CD4-positive, alpha-beta T cell treated with Interleukin-17A for 1 hour (primary cell): ENCODE measurements around the gene DUOX2.
"Not testable (repeated sequence)": the region's sequence is repeated elsewhere in the genome, so short reads cannot be mapped to it uniquely, and the experiment has no call there.

Experiments used
- DNase-seq: peaks from one replicate; pipeline ENCODE4 v3.0.0-alpha.2; 2020

Gene DUOX2

GRCh38 chr15:45097466-45097865 is 16.5 kb downstream of the DUOX2 start:
- DNase-seq = no peak

GRCh38 chr15:45095661-45096060 is 18.3 kb downstream of the DUOX2 start:
- DNase-seq = no peak

- no peak for DNase-seq
Observed at GRCh38 chr15:45094358-45094730, 19.6 kb downstream of the DUOX2 start.

GRCh38 chr15:45093622-45094357 is 20.2 kb downstream of the DUOX2 start:
- no peak for DNase-seq

GRCh38 chr15:45093013-45093412 is 21.0 kb downstream of the DUOX2 start:
- DNase-seq = no peak

GRCh38 chr15:45091576-45091975 is 22.4 kb downstream of the DUOX2 start:
- no peak for DNase-seq

- DNase-seq = no peak
Observed at GRCh38 chr15:45091161-45091560, 22.8 kb downstream of the DUOX2 start.

- no peak for DNase-seq
Observed at GRCh38 chr15:45089712-45090373, 24.1 kb downstream of the DUOX2 start.

GRCh38 chr15:45088801-45089711 is 24.9 kb downstream of the DUOX2 start:
- no peak for DNase-seq

- DNase-seq = no peak
Observed at GRCh38 chr15:45087513-45087912, 26.5 kb downstream of the DUOX2 start.

GRCh38 chr15:45084163-45084562 is 29.8 kb downstream of the DUOX2 start:
- DNase-seq = no peak

GRCh38 chr15:45083223-45083622 is 30.7 kb downstream of the DUOX2 start:
- DNase-seq = no peak

GRCh38 chr15:45082412-45082811 is 31.6 kb downstream of the DUOX2 start:
- not testable (repeated sequence) for DNase-seq

GRCh38 chr15:45080593-45080992 is 33.4 kb downstream of the DUOX2 start:
- DNase-seq = not testable (repeated sequence)

- DNase-seq = not testable (repeated sequence)
Observed at GRCh38 chr15:45079628-45080246, 34.2 kb downstream of the DUOX2 start.

- not testable (repeated sequence) for DNase-seq
Observed at GRCh38 chr15:45079201-45079600, 34.8 kb downstream of the DUOX2 start.

- DNase-seq = not testable (repeated sequence)
Observed at GRCh38 chr15:45077391-45077790, 36.6 kb downstream of the DUOX2 start.

GRCh38 chr15:45075440-45076320 is 38.3 kb downstream of the DUOX2 start:
- DNase-seq = not testable (repeated sequence)

GRCh38 chr15:45073602-45074001 is 40.4 kb downstream of the DUOX2 start:
- DNase-seq = not testable (repeated sequence)

GRCh38 chr15:45069942-45070360 is 44.0 kb downstream of the DUOX2 start:
- DNase-seq = not testable (repeated sequence)

GRCh38 chr15:45064386-45064785 is 49.6 kb downstream of the DUOX2 start:
- no peak for DNase-seq

- DNase-seq = not testable (repeated sequence)
Observed at GRCh38 chr15:45062301-45062700, 51.7 kb downstream of the DUOX2 start.
